Ishikawa (cell line): ENCODE data around the gene MTAP.

ENCODE experiments used
- EP300 ChIP-seq: IDR thresholded peaks from 2 replicates; pipeline ENCODE4 v1.6.1; 2012; ENCODE audit warnings: borderline replicate concordance
- YY1 ChIP-seq: IDR thresholded peaks from 2 replicates; pipeline ENCODE4 v1.6.1; 2012; ENCODE audit warnings: low read depth
- TF ChIP-seq, protein P1 (sequence below): IDR thresholded peaks from 2 replicates; pipeline ENCODE4 v1.6.1; 2012
- TF ChIP-seq, protein P2 (sequence below): IDR thresholded peaks from 2 replicates; pipeline ENCODE4 v1.6.1; 2012; ENCODE audit warnings: low read depth, mild to moderate bottlenecking

DNA sequence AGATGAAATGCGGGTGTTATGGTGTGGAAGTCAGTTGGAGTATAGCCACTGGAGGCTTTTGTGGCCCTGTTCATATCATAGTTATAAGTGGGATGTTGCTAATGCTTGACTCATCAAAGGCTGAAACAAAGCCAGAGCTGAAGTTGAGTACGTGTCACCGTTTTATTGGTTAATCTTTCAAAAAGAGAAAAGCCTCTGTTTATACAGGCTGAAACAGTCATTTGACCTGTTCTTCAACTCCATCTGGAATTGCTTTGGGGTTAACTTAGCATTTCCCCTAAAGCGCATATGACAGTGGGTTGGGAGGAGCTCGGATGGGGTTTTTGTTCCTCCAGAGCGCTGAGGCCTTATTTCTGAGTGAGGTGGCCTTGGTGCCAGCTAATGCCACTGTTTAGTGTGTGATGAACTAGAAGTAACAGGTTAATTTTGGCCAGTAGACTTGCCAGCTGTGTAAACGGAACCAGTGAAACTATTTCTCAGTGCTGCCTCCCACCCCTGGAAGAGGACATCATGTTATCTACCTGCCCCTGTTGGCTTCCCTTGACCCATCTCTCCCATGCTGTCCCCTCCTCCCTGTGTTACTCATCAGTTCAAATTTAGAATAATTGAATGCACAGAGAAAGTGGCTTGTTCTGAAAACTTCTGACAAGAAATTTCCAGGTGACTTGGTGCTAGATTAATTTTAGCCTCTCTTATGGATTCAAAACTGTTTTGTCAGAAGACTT is 34.2 kb downstream of the MTAP start:
- TF ChIP-seq EP300 (no peak), YY1 (no peak)
- TF ChIP-seq, protein P1, sequence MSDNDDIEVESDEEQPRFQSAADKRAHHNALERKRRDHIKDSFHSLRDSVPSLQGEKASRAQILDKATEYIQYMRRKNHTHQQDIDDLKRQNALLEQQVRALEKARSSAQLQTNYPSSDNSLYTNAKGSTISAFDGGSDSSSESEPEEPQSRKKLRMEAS, result no peak
- TF ChIP-seq, protein P2, sequence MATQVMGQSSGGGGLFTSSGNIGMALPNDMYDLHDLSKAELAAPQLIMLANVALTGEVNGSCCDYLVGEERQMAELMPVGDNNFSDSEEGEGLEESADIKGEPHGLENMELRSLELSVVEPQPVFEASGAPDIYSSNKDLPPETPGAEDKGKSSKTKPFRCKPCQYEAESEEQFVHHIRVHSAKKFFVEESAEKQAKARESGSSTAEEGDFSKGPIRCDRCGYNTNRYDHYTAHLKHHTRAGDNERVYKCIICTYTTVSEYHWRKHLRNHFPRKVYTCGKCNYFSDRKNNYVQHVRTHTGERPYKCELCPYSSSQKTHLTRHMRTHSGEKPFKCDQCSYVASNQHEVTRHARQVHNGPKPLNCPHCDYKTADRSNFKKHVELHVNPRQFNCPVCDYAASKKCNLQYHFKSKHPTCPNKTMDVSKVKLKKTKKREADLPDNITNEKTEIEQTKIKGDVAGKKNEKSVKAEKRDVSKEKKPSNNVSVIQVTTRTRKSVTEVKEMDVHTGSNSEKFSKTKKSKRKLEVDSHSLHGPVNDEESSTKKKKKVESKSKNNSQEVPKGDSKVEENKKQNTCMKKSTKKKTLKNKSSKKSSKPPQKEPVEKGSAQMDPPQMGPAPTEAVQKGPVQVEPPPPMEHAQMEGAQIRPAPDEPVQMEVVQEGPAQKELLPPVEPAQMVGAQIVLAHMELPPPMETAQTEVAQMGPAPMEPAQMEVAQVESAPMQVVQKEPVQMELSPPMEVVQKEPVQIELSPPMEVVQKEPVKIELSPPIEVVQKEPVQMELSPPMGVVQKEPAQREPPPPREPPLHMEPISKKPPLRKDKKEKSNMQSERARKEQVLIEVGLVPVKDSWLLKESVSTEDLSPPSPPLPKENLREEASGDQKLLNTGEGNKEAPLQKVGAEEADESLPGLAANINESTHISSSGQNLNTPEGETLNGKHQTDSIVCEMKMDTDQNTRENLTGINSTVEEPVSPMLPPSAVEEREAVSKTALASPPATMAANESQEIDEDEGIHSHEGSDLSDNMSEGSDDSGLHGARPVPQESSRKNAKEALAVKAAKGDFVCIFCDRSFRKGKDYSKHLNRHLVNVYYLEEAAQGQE, result no peak
